Suprapubic skin (tissue), 4 donors: ENCODE results near the gene UNC5B. TPM values are rescaled to one million over a fixed set of nuclear protein-coding genes. Genes with fewer than 3 reads are reported as not detected.
A peak's percentile ranks its signal among the peaks of the same experiment; 100 is the strongest.

ENCODE experiments used
- DNase-seq, 2 donors: peaks; one replicate each; pipeline ENCODE4 v3.0.0-alpha.2; 2019; ENCODE audit warnings: low spot score in 2 of 2
- H3K27ac ChIP-seq: fragments of 200-600 bp; sonication (generic); one replicate; pipeline ENCODE4 v1.5.1; 2019
- H3K27me3 ChIP-seq: fragments of 200-600 bp; sonication (generic); one replicate; pipeline ENCODE4 v1.5.1; 2019
- H3K36me3 ChIP-seq: fragments of 200-600 bp; sonication (generic); one replicate; pipeline ENCODE4 v1.5.1; 2019
- H3K4me1 ChIP-seq: fragments of 200-600 bp; sonication (generic); one replicate; pipeline ENCODE4 v1.5.1; 2019
- H3K4me3 ChIP-seq: fragments of 200-600 bp; sonication (generic); one replicate; pipeline ENCODE4 v1.5.1; 2019; ENCODE audit warnings: mild to moderate bottlenecking
- H3K9me3 ChIP-seq: fragments of 200-600 bp; sonication (generic); one replicate; pipeline ENCODE4 v1.5.1; 2019
- CTCF ChIP-seq, 2 donors: fragments of 200-600 bp in 1 of 2; fragments of 450-650 bp in 1 of 2; sonication (generic) in 1 of 2; IDR thresholded peaks; one replicate each; pipeline ENCODE4 v1.5.1; 2016 to 2019; ENCODE audit warnings: antibody characterized with exemption in 2 of 2, mild to moderate bottlenecking in 1 of 2, moderate library complexity in 1 of 2
- EP300 ChIP-seq: sonication (generic); formaldehyde crosslinking; IDR thresholded peaks from one replicate; pipeline ENCODE4 v1.6.1; 2017; ENCODE audit warnings: antibody characterized with exemption
- POLR2A ChIP-seq, 2 donors: fragments of 450-650 bp; IDR thresholded peaks; one replicate each; pipeline ENCODE4 v1.6.1; 2017; ENCODE audit warnings: antibody characterized with exemption in 2 of 2, mild to moderate bottlenecking in 2 of 2, moderate library complexity in 2 of 2
- POLR2AphosphoS5 ChIP-seq, 3 donors: sonication (generic); formaldehyde crosslinking; IDR thresholded peaks; one replicate each; pipeline ENCODE4 v1.6.1; 2017; ENCODE audit warnings: antibody characterized with exemption in 3 of 3
- WGBS: methylation state at CpG from one replicate; pipeline ENCODE4 v1.1.5; 2018; 5-methylcytosine and 5-hydroxymethylcytosine counted together
- total RNA-seq, 4 donors: library from RNA; depleted of rRNA; stranded (reverse); fragments of >200 nt; gene quantifications; one replicate each; pipeline ENCODE4 v1.1.0, GENCODE V29; 2016

The UNC5B gene
- total RNA-seq, 4 donors from 2014 or later = 7.2 to 45.7 (median 14.7) TPM

DNA sequence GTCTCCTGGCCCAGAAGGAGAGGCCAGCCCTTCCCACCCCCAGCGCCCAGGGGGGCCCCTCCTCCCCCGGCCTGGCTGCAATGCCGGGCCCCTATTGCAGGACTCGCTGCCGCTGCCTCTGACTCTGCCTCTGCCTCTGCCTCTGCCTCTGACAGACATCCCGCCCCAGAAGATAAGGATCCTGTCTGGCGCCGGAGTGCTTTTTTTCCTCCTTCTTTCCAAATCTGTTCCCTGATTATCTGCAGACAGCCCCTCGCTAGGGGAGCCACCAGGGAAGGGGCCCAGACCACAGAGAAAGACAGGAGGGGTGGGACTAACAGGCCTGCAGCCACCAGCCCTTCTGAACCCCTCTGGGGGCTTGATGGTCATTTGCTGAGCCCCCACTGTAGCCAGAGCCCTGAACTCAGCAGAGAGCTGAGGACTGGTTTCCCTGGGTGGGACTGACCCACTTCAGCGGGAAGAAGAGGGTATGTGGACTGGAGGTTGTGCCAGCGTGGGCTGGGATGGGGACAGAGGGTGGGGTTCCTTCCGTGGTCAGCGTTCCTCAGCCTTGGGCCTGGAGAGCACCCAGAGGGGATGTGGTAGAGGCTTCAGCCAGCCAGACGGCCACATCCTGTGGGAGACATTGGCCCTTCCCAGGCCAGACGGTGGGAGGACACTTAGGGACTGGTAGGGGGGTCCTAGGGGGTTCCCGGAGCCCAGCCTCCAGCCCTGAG, 22.8 kb downstream of the UNC5B start:
- no peaks in the 10 kb centered on the region for H3K36me3 ChIP-seq
- peak in 1 of 2 donors; percentile 70 for DNase-seq
- TF ChIP-seq EP300 = no peak
- no peak for TF ChIP-seq POLR2A (IDR thresholded peaks at IDR 0.05)
- TF ChIP-seq POLR2AphosphoS5 (IDR thresholded peaks at IDR 0.05) = no peak
- no peak for TF ChIP-seq CTCF (IDR thresholded peaks at IDR 0.05)
- H3K27ac ChIP-seq = no peak overlapping the region
- 47% methylated on average over 8 of the region's 16 CpGs for WGBS
- H3K4me3 ChIP-seq = no peak overlapping the region
- H3K4me1 ChIP-seq = peaks cover 52% of the 10 kb centered on the region
- no peaks in the 10 kb centered on the region for H3K27me3 ChIP-seq
- H3K9me3 ChIP-seq = no peaks in the 10 kb centered on the region

- Histone ChIP-seq H3K27me3 (no peaks in the 10 kb centered on the region), H3K36me3 (no peaks in the 10 kb centered on the region), H3K4me3 (no peak overlapping the region), H3K27ac (no peak overlapping the region), H3K4me1 (peaks cover 53% of the 10 kb centered on the region), H3K9me3 (no peaks in the 10 kb centered on the region)
- 88% methylated on average over 7 of the region's 7 CpGs for WGBS
- no peak for DNase-seq
- TF ChIP-seq POLR2A (IDR thresholded peaks at IDR 0.05) (no peak), CTCF (IDR thresholded peaks at IDR 0.05) (no peak), EP300 (no peak), POLR2AphosphoS5 (IDR thresholded peaks at IDR 0.05) (no peak)
These were observed 23.4 kb downstream of the UNC5B start for GRCh38 chr10:71235808-71236207.

DNA sequence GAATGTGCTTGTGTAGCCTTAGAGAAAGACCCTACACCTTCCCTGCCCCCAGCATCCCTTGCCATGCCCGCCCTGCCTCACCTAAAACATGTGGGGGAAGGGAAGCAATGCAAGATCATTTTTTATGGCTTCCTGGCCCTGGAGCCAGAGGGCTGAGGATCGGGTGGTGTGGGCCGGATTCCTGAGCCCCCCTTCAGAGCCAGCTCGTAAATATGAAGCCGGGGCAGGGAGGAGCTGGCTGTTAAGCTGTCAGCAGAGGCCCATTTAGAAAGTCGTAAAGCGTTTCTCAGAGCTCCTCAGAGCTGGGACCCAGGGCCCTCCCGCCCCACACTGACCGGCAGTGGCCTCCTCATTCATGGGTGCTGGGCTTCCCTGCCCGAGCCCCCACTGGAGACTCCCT, 23.9 kb downstream of the UNC5B start:
- no peaks in the 10 kb centered on the region for H3K27me3 ChIP-seq
- no peaks in the 10 kb centered on the region for H3K36me3 ChIP-seq
- no peak overlapping the region for H3K4me3 ChIP-seq
- no peak for DNase-seq
- no peak overlapping the region for H3K27ac ChIP-seq
- H3K4me1 ChIP-seq = peaks cover 53% of the 10 kb centered on the region
- H3K9me3 ChIP-seq = no peaks in the 10 kb centered on the region
- WGBS = 85% methylated on average over 5 of the region's 10 CpGs
- TF ChIP-seq POLR2AphosphoS5 (IDR thresholded peaks at IDR 0.05) (no peak), EP300 (no peak), POLR2A (IDR thresholded peaks at IDR 0.05) (no peak), CTCF (IDR thresholded peaks at IDR 0.05) (no peak)

- WGBS = 90% methylated on average over 12 of the region's 15 CpGs
- Histone ChIP-seq H3K27me3 (no peaks in the 10 kb centered on the region), H3K27ac (no peak overlapping the region), H3K9me3 (no peaks in the 10 kb centered on the region), H3K36me3 (no peaks in the 10 kb centered on the region), H3K4me3 (no peak overlapping the region), H3K4me1 (peaks cover 53% of the 10 kb centered on the region)
- TF ChIP-seq POLR2A (IDR thresholded peaks at IDR 0.05) (no peak), CTCF (IDR thresholded peaks at IDR 0.05) (no peak), EP300 (no peak), POLR2AphosphoS5 (IDR thresholded peaks at IDR 0.05) (no peak)
- DNase-seq = no peak
These were observed 24.7 kb downstream of the UNC5B start for GRCh38 chr10:71236822-71237682.
